GM18517 (cell line): ENCODE measurements around the gene TTLL11.

ENCODE experiments used
- ATAC-seq: cut with Tn5 transposase; IDR thresholded peaks from one replicate; pipeline ENCODE4 v1.9.1; 2021; ENCODE audit warnings: mild to moderate bottlenecking, moderate library complexity; ENCODE audit not compliant: unreplicated experiment

Gene TTLL11

GRCh38 chr9:121979736-121980135 is 113.4 kb downstream of the TTLL11 start:
- no peak for ATAC-seq

GRCh38 chr9:121976751-121977150 is 116.4 kb downstream of the TTLL11 start:
- no peak for ATAC-seq

- no peak for ATAC-seq
These were observed 117.3 kb downstream of the TTLL11 start for GRCh38 chr9:121975801-121976277.

DNA sequence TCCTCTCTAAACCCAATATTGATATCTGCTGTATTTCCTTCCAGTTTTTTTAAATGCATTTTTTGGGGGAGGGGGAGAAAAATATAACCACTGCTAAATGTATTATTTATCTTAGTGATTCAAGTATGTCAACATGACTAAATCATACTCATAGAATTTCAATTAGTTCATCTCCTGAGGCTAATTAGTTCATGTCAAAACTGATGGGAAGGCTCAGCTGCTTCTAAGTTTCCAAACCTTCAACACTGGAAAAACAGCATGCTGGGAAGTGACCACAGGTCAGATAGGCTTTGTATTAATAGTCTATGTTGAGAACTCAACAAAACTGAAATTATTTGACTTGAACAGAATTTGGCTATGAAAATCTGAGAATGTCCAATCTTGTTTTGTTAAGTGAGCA is 118.7 kb downstream of the TTLL11 start:
- ATAC-seq = no peak

DNA sequence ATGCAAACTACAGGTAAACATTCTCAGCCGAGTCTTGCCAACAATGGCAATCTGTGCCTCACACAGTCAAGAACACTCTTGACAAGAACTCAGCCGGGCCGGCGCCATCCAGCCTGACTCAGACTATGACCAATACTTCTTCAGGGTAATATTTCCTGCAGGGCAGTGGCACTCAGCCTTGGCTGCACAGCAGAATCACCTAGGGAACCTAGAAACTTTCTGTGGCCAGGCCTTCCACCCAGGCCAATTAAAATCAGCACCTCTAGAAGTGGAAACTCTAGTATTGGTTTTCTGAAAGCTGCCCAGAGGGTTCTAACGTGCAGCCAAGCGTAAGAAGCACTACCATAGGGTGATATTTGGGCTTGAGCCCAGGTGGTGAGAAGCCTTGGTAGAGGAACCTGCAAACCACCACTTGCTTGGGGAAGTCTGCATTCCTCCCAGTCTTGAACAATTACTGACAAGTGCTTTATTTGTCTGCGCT is 120.6 kb downstream of the TTLL11 start:
- peak; percentile 79 for ATAC-seq

DNA sequence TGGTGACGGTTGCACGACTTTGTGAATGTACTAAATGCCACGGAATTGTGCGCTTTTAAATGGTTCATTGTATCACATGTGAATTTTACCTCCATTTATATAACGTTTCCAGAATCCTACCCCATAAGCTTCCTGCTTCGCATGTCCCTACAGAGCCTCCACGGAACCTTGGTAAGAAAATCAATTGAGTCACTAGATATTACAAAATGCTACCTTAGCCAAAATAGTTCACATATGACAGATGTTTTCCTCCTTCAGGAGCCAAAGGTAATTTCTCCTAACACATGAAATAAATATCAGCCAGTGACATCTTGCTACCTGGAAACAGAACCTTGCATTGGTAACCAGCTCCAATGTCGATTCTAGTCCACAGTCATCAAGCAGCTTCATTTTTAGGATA is 125.1 kb downstream of the TTLL11 start:
- ATAC-seq = no peak

DNA sequence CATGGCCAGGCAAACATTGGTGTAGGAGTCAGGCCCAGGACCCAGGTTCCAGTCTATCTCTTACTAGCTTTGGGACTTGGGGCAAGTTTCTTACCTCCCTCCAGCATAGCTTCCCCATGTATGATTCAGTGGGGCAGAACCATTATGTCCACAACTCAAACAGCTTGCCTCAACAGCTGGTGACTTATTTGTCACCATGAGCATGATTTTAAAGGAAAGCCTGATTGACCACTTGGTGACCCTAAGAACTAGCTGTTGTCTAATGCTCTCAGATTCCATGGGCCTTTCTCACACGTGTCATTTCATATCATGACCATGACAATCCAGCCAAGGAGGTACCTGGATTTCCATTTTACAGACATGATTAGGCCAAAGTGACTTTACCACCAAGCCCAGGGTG is 126.4 kb downstream of the TTLL11 start:
- no peak for ATAC-seq

GRCh38 chr9:121963528-121963995 is 129.5 kb downstream of the TTLL11 start:
- ATAC-seq = no peak

GRCh38 chr9:121962421-121962820 is 130.7 kb downstream of the TTLL11 start:
- no peak for ATAC-seq

GRCh38 chr9:121960665-121961064 is 132.4 kb downstream of the TTLL11 start:
- no peak for ATAC-seq

DNA sequence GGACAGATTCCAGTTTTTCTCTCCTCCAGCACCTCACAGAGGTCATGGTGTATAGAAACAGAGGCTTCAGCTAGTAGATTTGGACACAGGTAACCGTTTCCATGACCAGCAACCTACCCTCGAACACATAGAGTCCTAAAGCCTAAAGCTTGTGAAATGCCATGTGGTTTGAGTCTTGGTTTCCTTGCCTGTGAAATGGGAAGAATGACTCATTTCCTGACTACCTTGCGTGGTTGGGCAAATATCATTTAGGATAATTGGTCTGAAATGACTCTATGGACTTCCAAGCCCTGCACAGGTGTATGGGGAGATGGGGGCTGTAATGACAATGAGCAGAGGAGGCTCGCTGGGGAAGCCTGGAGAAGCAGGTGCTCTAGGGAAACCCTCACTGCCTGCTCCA is 134.6 kb downstream of the TTLL11 start:
- ATAC-seq = no peak

- ATAC-seq = no peak
These were observed 136.3 kb downstream of the TTLL11 start for GRCh38 chr9:121956808-121957207.

- no peak for ATAC-seq
These were observed 137.5 kb downstream of the TTLL11 start for GRCh38 chr9:121955649-121956048.

DNA sequence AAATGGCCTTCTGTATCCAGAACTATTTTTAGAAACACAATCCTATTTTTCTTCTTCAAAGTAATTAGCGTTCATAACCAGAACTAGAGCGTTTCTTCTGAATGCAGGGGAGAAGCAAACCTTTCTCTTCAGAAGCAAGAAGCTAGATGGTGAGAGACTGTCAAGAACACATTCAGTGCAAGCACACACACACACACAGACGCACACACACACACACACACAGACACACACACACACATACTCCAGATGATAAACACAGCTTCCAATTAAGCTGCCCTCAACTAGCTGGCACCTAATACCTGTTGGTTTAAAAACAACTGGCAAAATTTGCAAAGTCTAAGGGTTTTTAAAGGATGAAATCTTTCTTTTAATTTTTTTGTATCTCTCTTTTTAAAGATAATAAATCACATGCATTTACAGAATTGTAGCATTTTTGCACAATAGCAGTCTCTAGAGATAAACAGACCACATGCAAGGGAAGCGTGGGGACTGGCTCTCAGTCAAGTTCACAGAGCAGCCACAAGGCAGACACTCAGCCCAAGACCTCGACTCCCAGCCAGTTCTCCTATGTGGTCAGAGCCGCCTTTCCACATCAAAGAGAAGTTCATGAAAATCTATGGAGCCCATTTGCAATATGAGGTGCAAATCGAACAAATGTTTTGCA is 138.5 kb downstream of the TTLL11 start:
- no peak for ATAC-seq

- ATAC-seq = no peak
These were observed 140.5 kb downstream of the TTLL11 start for GRCh38 chr9:121952611-121953010.

DNA sequence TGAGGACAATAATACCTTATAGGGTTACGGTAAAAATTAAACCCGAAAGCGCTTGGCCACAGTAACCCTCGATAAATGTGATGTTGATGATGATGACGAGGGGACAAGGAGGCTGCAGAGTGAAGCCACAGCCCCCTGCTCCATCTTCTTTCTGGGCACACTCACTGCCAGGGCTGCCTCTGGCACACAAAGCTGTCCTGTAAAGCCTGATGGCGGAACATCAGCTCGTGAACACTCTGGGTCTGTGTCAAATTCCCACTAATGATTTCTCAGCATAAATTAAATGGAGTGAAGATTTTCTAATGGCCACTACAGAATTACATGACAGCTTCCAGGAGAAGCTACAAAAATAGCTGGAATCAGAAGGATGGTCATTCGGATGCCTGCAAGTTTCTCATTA is 142.2 kb downstream of the TTLL11 start:
- no peak for ATAC-seq

- ATAC-seq = no peak
These were observed 142.7 kb downstream of the TTLL11 start for GRCh38 chr9:121950441-121950840.

GRCh38 chr9:121949766-121950165 is 143.3 kb downstream of the TTLL11 start:
- ATAC-seq = no peak

GRCh38 chr9:121949364-121949763 is 143.7 kb downstream of the TTLL11 start:
- ATAC-seq = no peak

- ATAC-seq = no peak
These were observed 145.3 kb downstream of the TTLL11 start for GRCh38 chr9:121947775-121948174.

GRCh38 chr9:121946465-121946864 is 146.6 kb downstream of the TTLL11 start:
- no peak for ATAC-seq

GRCh38 chr9:121945849-121946248 is 147.3 kb downstream of the TTLL11 start:
- no peak for ATAC-seq

- no peak for ATAC-seq
These were observed 147.8 kb downstream of the TTLL11 start for GRCh38 chr9:121945281-121945680.
